ENCODE data around the gene DNAJC5G.

DNA sequence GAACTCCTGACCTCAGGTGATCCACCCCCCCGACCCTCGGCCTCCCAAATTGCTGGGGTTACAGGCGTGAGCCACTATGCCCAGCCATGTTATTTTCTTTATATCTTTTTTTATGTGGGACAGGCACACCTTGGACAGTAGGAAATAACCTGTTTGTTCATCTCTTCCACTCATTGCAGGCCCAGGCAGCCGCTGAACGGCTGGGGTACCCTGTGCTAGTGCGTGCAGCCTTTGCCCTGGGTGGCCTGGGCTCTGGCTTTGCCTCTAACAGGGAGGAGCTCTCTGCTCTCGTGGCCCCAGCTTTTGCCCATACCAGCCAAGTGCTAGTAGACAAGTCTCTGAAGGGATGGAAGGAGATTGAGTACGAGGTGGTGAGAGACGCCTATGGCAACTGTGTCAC is 49.7 kb upstream of the DNAJC5G start:
- TF ChIP-seq, protein P1, sequence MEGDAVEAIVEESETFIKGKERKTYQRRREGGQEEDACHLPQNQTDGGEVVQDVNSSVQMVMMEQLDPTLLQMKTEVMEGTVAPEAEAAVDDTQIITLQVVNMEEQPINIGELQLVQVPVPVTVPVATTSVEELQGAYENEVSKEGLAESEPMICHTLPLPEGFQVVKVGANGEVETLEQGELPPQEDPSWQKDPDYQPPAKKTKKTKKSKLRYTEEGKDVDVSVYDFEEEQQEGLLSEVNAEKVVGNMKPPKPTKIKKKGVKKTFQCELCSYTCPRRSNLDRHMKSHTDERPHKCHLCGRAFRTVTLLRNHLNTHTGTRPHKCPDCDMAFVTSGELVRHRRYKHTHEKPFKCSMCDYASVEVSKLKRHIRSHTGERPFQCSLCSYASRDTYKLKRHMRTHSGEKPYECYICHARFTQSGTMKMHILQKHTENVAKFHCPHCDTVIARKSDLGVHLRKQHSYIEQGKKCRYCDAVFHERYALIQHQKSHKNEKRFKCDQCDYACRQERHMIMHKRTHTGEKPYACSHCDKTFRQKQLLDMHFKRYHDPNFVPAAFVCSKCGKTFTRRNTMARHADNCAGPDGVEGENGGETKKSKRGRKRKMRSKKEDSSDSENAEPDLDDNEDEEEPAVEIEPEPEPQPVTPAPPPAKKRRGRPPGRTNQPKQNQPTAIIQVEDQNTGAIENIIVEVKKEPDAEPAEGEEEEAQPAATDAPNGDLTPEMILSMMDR (IDR thresholded peaks at IDR 0.05) = no peak
- no peak for TF ChIP-seq EZH2 (IDR thresholded peaks at IDR 0.05; ENCODE audit: borderline replicate concordance, insufficient read depth, low read depth, low read length, poor library complexity, severe bottlenecking)

Measured in B cell (primary cell).